ENCODE measurements around the gene AHCYL1.

GRCh38 chr1:110019770-110020169 is 35.2 kb downstream of the AHCYL1 start:
- TF ChIP-seq CTCF (IDR thresholded peaks at IDR 0.05) (no peak), EP300 (IDR thresholded peaks at IDR 0.05) (no peak), POLR2A (IDR thresholded peaks at IDR 0.05) (no peak)
